NCI-H524 treated with DMSO at 0.1 percent for 48 hours (cell line): ENCODE data around the gene AKAP5.
"Not testable (repeated sequence)": the region's sequence is repeated elsewhere in the genome, so short reads cannot be mapped to it uniquely, and the experiment has no call there.

Experiments used
- DNase-seq: peaks from one replicate; lab custom pipeline; 2025; lab: John Stamatoyannopoulos, UW

The AKAP5 gene

GRCh38 chr14:64502887-64503433, 37.7 kb downstream of the AKAP5 start:
- no peak for DNase-seq

DNA sequence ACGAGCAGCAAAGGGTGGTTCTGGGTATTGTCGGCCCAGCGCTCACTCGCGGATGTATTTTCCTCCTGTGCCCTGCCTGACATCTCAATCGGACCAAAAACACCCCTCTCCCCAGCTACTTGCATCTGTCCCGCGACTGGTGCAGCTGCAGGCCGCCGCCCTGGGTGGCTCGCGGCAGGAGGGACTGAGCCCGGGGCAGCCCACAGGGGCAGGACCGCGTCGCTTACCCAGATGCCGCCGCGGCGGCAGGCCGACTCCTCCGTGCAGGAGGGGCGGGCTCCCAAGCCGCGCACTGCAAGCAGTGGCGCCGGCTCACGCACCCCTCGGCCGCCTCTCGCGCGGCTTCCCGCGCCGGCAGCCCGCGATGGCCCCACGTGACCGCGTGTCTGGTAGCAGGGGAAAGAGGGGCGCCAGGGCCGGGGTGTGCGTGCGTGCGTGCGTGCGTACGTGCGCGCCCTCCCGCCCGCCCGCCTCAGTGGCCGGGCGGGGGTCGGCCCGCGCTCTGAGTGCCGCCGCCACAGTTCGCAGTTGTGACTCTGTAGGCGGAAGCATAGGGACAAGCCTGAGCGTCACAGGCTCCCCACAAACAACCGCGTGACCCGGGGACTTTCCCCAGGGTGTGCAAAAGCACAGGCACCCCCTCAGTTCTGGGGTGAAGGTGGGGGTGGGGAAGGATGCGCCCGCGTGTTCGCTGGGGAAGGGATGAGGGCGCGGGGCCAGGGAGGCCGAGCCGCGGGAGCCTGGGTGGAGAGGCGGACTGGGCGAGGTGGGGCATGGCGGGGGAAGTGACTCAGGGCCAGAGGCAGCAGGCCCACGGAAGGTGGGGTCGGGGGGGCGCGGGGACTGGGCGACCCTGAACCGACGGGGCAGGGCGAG, 38.4 kb downstream of the AKAP5 start, which contains the start of gene ZBTB25:
ZBTB25 (minus strand) TSS at position 405 of the 876 bp plus-strand sequence. CDS start 13,305 bp downstream, outside the sequence.
- peak; percentile 81 for DNase-seq

GRCh38 chr14:64504310-64504896, 39.1 kb downstream of the AKAP5 start, which contains the start of gene ZBTB1:
TSS of gene ZBTB1 (plus strand) at chr14:64504770. CDS start at chr14:64521505, 16,735 bp downstream.
- DNase-seq, result peak; percentile 68

GRCh38 chr14:64504897-64505794, 39.8 kb downstream of the AKAP5 start:
- peak; percentile 48 for DNase-seq

DNA sequence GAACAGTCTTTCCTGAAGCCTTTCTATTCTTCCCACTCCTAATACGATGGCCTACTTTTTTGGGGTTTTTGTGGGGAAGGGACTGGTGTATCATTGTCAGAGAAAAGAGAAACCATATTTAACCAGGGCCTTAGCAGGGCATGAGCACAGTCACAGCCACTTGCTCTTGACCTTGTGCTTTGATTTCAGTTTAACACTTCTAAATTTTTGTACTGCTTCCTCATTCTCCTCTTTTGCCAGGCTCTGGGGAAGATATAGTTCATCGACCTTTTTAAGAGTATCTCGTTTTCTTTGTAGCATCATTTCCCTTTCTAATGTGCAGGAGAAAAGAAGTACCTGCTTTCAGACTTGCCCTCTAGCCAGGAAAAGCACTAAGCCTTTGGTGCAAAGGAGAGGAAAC, 41.4 kb downstream of the AKAP5 start:
- DNase-seq, result no peak

GRCh38 chr14:64507376-64508156, 42.3 kb downstream of the AKAP5 start:
- DNase-seq, result no peak

DNA sequence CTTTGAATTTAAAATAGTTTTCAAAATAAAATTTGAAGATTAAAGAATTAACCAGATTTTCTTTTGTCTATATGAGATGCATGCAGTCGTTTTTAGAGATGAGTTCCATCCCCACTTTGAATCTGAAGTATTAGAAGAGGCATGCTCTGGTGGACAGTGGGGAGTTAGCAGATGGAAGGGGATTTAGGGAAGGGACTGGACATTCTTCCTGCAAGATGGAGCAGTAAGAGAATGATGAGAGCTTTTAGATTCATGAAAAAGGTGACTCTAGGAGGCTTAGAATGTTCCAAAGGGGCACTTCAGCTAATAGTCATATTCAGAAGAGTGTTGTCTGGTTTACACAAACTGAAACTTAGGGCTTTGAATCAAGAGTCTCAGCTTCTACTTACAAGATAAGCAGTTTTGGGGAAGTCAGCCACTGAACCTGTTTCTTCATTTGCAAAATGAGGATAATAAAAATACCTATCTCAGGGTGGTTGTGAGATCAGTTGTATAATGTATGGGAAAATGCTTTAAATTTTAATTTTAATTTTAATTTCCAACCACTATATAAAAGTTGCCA, 43.0 kb downstream of the AKAP5 start:
- DNase-seq, result no peak

DNA sequence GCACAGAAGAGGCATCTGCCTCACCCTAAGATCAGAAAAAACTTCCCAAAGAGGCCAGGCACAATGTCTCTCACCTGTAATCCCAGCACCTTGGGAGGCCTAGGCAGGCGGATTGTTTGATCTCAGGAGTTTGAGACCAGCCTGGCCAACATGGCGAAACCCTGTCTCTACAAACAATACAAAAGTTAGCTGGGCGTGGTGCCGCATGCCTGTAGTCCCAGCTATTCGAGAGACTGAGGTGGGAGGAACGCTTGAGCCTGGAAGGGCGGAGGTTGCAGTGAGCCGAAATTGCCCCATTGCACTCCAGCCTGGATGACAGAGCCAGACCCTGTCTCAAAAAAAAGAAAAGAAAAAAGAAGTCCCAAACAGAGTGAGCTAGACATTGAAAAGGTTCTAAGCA, 43.7 kb downstream of the AKAP5 start:
- DNase-seq, result no peak

GRCh38 chr14:64510825-64511671, 45.7 kb downstream of the AKAP5 start:
- DNase-seq, result no peak

- no peak for DNase-seq
Observed at GRCh38 chr14:64513271-64513670, 48.0 kb downstream of the AKAP5 start.

DNA sequence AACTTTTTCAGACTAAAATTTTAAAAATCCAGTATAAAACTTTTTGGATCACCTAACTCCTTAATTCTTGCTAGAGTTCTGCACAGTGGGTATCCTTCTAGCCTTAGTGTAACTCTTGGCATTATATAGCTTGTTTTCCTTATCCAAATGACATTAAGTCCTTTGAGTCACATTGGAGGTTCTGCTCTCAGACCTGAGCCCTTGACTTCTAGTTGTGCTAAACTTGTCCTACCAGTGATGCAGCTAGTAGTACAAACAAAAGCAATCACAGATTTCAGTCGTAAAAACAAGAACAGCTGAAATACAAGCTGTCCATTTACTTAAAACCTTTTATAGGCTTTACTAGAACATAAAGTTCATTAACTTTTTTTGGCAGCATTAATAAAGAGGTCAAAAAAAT, 49.8 kb downstream of the AKAP5 start:
- DNase-seq, result no peak

DNA sequence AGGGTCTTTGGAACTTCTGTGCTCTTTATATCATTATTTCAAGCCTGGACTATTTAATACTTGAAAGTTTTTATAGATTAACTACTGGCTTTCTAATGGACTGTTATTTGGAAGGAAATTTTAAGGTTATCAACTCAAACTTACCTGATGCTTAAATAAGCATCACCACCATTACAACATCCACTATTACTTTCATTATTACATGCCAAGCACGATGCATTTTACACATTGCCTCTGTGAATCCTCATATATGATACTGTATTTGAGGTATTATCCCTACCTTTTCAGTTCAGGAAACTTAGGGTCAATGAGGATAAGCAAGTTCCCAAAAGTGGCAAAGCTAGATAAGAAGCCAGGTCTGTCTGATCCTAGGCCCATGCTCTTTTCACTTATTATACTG, 51.7 kb downstream of the AKAP5 start:
- DNase-seq, result no peak

DNA sequence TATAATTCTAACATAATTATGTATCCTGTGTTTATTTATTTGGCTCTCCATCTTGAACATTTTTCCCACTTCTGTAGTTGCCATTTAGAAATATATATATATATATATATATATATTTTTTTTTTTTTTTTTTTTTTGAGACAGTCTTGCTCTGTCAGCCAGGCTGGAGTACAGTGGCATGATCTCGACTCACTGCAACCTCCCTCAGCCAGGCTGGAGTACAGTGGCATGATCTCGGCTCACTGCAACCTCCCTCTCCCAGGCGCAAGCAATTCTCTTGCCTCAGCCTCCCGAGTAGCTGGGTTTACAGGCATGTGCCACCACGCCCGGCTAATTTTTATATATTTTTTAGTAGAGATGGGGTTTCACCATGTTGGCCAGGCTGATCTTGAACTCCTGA, 52.4 kb downstream of the AKAP5 start:
- DNase-seq, result not testable (repeated sequence)

DNA sequence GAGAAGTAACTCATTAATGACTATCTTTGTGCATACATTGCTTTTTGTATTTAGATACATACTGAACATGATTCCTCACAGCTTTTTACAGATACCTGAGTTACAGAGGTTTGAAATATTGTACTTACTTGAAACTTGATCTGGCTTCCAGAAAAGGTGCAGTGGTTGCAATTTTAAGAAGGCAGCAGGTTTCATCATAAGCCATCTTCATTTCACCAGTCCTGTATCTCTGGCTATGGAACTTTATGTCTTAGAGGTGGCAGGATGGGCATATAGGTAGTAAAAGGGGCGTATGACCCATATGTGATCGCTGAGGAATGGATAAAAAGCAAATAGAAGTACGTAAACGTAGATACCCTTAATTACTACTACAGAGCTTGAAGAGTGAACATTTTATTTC, 52.9 kb downstream of the AKAP5 start:
- DNase-seq, result no peak

DNA sequence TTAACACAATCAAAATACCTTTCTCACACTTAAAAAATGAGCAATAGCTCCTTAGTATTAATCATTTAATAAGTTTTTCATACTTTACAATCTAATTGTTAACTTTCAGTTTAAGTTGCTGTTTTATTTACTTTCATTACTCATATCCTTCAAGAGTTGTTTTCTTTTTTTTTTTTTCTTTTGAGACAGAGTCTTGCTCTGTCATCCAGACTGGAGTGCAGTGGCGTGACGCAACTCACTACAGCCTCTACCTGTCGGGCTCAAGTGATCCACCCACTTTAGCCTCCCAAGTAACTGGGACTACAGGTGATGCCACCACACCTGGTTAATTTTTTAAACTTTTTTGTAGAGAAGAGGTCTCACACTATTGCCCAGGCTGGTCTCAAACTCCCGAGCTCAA, 55.4 kb downstream of the AKAP5 start:
- DNase-seq, result no peak

DNA sequence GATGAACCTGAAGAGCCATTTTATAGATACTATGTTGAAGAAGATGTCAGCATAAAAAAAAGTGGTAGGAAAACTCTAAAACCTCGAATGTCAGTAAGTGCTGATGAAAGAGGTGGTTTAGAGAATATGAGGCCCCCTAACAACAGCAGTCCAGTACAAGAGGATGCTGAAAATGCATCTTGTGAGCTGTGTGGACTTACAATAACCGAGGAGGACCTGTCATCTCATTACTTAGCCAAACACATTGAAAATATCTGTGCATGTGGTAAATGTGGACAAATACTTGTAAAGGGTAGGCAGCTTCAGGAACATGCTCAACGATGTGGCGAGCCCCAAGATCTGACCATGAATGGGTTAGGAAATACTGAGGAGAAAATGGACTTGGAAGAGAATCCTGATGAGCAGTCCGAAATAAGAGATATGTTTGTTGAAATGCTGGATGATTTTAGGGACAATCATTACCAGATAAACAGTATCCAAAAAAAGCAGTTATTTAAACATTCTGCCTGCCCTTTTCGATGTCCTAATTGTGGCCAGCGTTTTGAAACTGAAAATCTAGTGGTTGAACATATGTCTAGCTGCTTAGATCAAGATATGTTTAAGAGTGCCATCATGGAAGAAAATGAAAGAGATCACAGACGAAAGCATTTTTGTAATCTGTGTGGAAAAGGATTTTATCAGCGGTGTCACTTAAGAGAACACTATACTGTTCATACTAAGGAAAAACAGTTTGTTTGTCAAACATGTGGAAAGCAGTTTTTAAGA, 57.5 kb downstream of the AKAP5 start:
- DNase-seq, result no peak
